Measurements from ENCODE around the gene PCSK4. TPM values are rescaled to one million over a fixed set of nuclear protein-coding genes. Genes with fewer than 3 reads are reported as not detected.
"Not testable (repeated sequence)": the region's sequence is repeated elsewhere in the genome, so short reads cannot be mapped to it uniquely, and the experiment has no call there.

Gene PCSK4
- polyA plus RNA-seq, 1 of the 3 experiments (the other 2 are of a cell fraction), result 6.6 TPM

DNA sequence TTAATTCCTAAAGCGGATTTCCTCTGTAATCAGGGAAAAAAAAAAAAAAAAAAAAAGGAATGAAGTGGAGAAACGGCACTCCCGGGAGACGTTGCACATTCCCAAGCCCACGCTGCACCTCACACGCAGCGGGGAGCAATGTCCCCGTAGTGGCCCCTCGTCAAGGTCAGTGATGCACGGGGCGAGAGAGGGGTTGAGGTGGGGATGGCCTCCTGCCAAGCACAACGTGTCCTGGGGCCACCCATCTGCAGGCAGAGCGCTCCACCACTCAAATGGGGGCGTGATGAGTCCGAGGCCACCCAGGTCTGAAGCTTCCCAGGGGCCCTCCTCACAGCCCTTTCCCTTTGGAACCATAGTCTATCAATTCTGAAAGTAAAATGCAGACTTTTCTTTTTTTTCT, 48.8 kb upstream of the PCSK4 start (continued):
- TF ChIP-seq, protein P1, sequence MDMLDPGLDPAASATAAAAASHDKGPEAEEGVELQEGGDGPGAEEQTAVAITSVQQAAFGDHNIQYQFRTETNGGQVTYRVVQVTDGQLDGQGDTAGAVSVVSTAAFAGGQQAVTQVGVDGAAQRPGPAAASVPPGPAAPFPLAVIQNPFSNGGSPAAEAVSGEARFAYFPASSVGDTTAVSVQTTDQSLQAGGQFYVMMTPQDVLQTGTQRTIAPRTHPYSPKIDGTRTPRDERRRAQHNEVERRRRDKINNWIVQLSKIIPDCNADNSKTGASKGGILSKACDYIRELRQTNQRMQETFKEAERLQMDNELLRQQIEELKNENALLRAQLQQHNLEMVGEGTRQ (IDR thresholded peaks at IDR 0.05; ENCODE audit: borderline replicate concordance, low read depth, low read length), result no peak
- no peak for TF ChIP-seq EP300 (IDR thresholded peaks at IDR 0.05; ENCODE audit: borderline replicate concordance in 1 of 2, low read depth in 1 of 2, low read length in 1 of 2)
- no peak for TF ChIP-seq CHD2 (IDR thresholded peaks at IDR 0.05; ENCODE audit: low read length, partially characterized antibody)

DNA sequence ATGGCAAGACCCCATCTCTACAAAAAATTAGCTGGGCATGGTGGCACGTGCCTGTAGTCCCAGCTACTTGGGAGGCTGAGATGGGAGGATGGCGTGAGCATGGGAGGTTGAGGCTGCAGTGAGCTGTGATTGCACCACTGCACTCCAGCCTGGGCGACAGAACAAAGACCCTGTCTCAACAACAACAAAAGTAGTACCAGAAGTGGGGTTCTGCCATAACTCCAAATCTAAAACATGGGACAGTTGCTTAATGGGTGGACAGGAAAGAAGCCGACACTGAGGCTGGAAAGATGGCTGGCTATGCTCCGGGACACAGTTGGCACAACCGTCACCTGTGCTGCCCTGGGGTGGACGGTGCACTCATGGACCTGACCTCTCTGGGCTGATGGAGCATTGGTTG, 45.5 kb upstream of the PCSK4 start:
- H2AFZ ChIP-seq (ENCODE audit: low read depth); POLR2A ChIA-PET; H3K79me2 ChIP-seq (ENCODE audit: insufficient read depth); H4K20me1 ChIP-seq (ENCODE audit: insufficient read depth); H3K4me3 ChIP-seq (ENCODE audit: low read depth in 2 of 2, low read length in 1 of 2); H3K9ac ChIP-seq; H3F3A ChIP-seq (replicated peaks; ENCODE audit: insufficient read depth); H3K36me3 ChIP-seq (replicated peaks in 1 of 2; ENCODE audit: control insufficient read depth in 1 of 2, insufficient read depth in 2 of 2, low read length in 1 of 2); H3K27me3 ChIP-seq (ENCODE audit: insufficient read depth); H3K27ac ChIP-seq (ENCODE audit: low read depth in 2 of 2, low read length in 1 of 2); H3K9me2 ChIP-seq; H3K4me1 ChIP-seq (ENCODE audit: control insufficient read depth in 1 of 2, insufficient read depth in 2 of 2, low read depth in 1 of 2, low read length in 1 of 2); DNase-seq; H3K9me3 ChIP-seq; H3K4me2 ChIP-seq: not testable (repeated sequence)
- CTCF ChIA-PET, result interaction anchor here (7.1 kb wide), 1 partner anchor 10 kb away, joined by 41 read pairs; no protein-coding TSS in a partner anchor
- 73% methylated on average over 6 of the region's 7 CpGs for WGBS (ENCODE audit: low lambda C conversion rate)

DNA sequence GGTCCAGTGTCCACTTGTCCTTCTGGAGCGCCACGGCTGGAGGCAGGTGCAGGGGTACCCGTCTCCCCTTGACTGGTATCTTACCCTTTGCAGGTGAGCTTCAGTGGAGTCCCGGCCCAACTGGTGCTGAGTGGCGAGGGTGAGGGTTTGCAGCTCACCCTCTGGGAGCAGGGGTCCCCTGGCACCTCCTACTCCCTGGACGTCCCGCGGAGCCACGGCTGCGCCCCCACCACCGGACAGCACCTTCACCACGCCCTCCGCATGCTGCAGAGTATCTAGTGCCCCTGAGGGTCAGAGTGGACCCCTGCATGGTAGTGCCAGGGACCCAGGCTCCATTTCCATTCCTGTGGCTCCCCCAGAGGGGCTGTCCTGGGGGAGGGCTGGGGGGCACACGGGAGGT, 44.8 kb upstream of the PCSK4 start:
- no peak overlapping the region for H2AFZ ChIP-seq (ENCODE audit: low read depth)
- no peak overlapping the region for H3K4me2 ChIP-seq
- CTCF ChIA-PET, result interaction anchor here (7.1 kb wide), 1 partner anchor 11 kb away, joined by 41 read pairs; no protein-coding TSS in a partner anchor
- DNase-seq, result no peak
- H3F3A ChIP-seq (replicated peaks; ENCODE audit: insufficient read depth), result no peaks in the 10 kb centered on the region
- no peaks in the 10 kb centered on the region for H3K36me3 ChIP-seq (replicated peaks in 1 of 2; ENCODE audit: control insufficient read depth in 1 of 2, insufficient read depth in 2 of 2, low read length in 1 of 2)
- H3K9ac ChIP-seq, result no peak overlapping the region
- POLR2A ChIA-PET, result no interaction called here
- H3K79me2 ChIP-seq (ENCODE audit: insufficient read depth), result no peaks in the 10 kb centered on the region
- no peaks in the 10 kb centered on the region for H4K20me1 ChIP-seq (ENCODE audit: insufficient read depth)
- no peaks in the 10 kb centered on the region for H3K9me2 ChIP-seq
- peaks cover 11% of the 10 kb centered on the region for H3K27me3 ChIP-seq (ENCODE audit: insufficient read depth)
- no peaks in the 10 kb centered on the region for H3K9me3 ChIP-seq
- H3K4me1 ChIP-seq (ENCODE audit: control insufficient read depth in 1 of 2, insufficient read depth in 2 of 2, low read depth in 1 of 2, low read length in 1 of 2), result peaks cover 0 to 5% of the 10 kb centered on the region in 2 experiments; a peak in 1 of 4 replicates
- H3K27ac ChIP-seq (ENCODE audit: low read depth in 2 of 2, low read length in 1 of 2), result no peak overlapping the region
- WGBS (ENCODE audit: low lambda C conversion rate), result 84% methylated on average over 9 of the region's 14 CpGs
- no peak overlapping the region for H3K4me3 ChIP-seq (ENCODE audit: low read depth in 2 of 2, low read length in 1 of 2)
- TF ChIP-seq SIN3A (IDR thresholded peaks at IDR 0.05; ENCODE audit: borderline replicate concordance, low read depth, low read length), result no peak
- no peak for TF ChIP-seq RFX5 (IDR thresholded peaks at IDR 0.05; ENCODE audit: low read length)
- TF ChIP-seq, protein P2, sequence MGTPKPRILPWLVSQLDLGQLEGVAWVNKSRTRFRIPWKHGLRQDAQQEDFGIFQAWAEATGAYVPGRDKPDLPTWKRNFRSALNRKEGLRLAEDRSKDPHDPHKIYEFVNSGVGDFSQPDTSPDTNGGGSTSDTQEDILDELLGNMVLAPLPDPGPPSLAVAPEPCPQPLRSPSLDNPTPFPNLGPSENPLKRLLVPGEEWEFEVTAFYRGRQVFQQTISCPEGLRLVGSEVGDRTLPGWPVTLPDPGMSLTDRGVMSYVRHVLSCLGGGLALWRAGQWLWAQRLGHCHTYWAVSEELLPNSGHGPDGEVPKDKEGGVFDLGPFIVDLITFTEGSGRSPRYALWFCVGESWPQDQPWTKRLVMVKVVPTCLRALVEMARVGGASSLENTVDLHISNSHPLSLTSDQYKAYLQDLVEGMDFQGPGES (IDR thresholded peaks at IDR 0.05; ENCODE audit: low read depth, low read length), result no peak
- no peak for TF ChIP-seq SMC3 (IDR thresholded peaks at IDR 0.05; ENCODE audit: low read depth, low read length)
- TF ChIP-seq, protein P3, sequence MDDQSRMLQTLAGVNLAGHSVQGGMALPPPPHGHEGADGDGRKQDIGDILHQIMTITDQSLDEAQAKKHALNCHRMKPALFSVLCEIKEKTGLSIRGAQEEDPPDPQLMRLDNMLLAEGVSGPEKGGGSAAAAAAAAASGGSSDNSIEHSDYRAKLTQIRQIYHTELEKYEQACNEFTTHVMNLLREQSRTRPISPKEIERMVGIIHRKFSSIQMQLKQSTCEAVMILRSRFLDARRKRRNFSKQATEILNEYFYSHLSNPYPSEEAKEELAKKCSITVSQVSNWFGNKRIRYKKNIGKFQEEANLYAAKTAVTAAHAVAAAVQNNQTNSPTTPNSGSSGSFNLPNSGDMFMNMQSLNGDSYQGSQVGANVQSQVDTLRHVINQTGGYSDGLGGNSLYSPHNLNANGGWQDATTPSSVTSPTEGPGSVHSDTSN (IDR thresholded peaks at IDR 0.05), result no peak
- TF ChIP-seq, protein P4, sequence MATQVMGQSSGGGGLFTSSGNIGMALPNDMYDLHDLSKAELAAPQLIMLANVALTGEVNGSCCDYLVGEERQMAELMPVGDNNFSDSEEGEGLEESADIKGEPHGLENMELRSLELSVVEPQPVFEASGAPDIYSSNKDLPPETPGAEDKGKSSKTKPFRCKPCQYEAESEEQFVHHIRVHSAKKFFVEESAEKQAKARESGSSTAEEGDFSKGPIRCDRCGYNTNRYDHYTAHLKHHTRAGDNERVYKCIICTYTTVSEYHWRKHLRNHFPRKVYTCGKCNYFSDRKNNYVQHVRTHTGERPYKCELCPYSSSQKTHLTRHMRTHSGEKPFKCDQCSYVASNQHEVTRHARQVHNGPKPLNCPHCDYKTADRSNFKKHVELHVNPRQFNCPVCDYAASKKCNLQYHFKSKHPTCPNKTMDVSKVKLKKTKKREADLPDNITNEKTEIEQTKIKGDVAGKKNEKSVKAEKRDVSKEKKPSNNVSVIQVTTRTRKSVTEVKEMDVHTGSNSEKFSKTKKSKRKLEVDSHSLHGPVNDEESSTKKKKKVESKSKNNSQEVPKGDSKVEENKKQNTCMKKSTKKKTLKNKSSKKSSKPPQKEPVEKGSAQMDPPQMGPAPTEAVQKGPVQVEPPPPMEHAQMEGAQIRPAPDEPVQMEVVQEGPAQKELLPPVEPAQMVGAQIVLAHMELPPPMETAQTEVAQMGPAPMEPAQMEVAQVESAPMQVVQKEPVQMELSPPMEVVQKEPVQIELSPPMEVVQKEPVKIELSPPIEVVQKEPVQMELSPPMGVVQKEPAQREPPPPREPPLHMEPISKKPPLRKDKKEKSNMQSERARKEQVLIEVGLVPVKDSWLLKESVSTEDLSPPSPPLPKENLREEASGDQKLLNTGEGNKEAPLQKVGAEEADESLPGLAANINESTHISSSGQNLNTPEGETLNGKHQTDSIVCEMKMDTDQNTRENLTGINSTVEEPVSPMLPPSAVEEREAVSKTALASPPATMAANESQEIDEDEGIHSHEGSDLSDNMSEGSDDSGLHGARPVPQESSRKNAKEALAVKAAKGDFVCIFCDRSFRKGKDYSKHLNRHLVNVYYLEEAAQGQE (IDR thresholded peaks at IDR 0.05; ENCODE audit: low read depth, low read length), result no peak
- no peak for TF ChIP-seq FOXJ3 (CRISPR knock-in tag; IDR thresholded peaks at IDR 0.05)
- no peak for TF ChIP-seq POLR2AphosphoS5 (IDR thresholded peaks at IDR 0.05; ENCODE audit: low read depth, low read length)
- TF ChIP-seq GATA2 (CRISPR knock-in tag; IDR thresholded peaks at IDR 0.05), result no peak
- no peak for TF ChIP-seq EZH2phosphoT487 (IDR thresholded peaks at IDR 0.05; ENCODE audit: borderline replicate concordance, low read depth)
- no peak for TF ChIP-seq CHD2 (IDR thresholded peaks at IDR 0.05; ENCODE audit: low read length, partially characterized antibody)
- TF ChIP-seq JUND (IDR thresholded peaks at IDR 0.05), result no peak
- TF ChIP-seq NRF1 (IDR thresholded peaks at IDR 0.05; ENCODE audit: low read depth, low read length), result no peak
- no peak for TF ChIP-seq TEAD4 (IDR thresholded peaks at IDR 0.05; ENCODE audit: borderline replicate concordance, insufficient read depth)
- TF ChIP-seq RAD21 (IDR thresholded peaks at IDR 0.05; ENCODE audit: low read length), result no peak
- no peak for TF ChIP-seq RCOR1 (IDR thresholded peaks at IDR 0.05; ENCODE audit: low read length)
- TF ChIP-seq MXI1 (IDR thresholded peaks at IDR 0.05; ENCODE audit: low read depth, low read length), result no peak

Measured in SK-N-SH (cell line).